Uterus (tissue), 4 donors: ENCODE results near the gene HOXA1. TPM values are rescaled to one million over a fixed set of nuclear protein-coding genes. Genes with fewer than 3 reads are reported as not detected.

Source experiments
- DNase-seq, 2 donors: peaks; one replicate each; pipeline ENCODE4 v3.0.0-alpha.2; 2019 to 2020
- H3K27ac ChIP-seq, 2 donors: fragments of 200-600 bp; sonication (generic); 1 replicate in 1 of 2; 2 replicates in 1 of 2; pipeline ENCODE4 v1.5.1; 2016 to 2018
- H3K27me3 ChIP-seq, 2 donors: fragments of 200-600 bp; sonication (generic); one replicate each; pipeline ENCODE4 v1.5.1; 2018 to 2019; ENCODE audit warnings: control low read depth in 1 of 2
- H3K36me3 ChIP-seq, 2 donors: fragments of 200-600 bp; sonication (generic); one replicate each; pipeline ENCODE4 v1.5.1; 2019; ENCODE audit warnings: control low read depth in 1 of 2
- H3K4me1 ChIP-seq, 2 donors: fragments of 200-600 bp; sonication (generic); one replicate each; pipeline ENCODE4 v1.5.1; 2018 to 2019; ENCODE audit warnings: control low read depth in 1 of 2
- H3K4me3 ChIP-seq, 2 donors: fragments of 200-600 bp; sonication (generic); 1 replicate in 1 of 2; 2 replicates in 1 of 2; pipeline ENCODE4 v1.5.1; 2018 to 2019; ENCODE audit warnings: mild to moderate bottlenecking in 1 of 2
- H3K9me3 ChIP-seq, 2 donors: fragments of 200-600 bp; sonication (generic); one replicate each; pipeline ENCODE4 v1.5.1; 2019; ENCODE audit warnings: control low read depth in 1 of 2
- POLR2A ChIP-seq, 2 donors: fragments of 450-650 bp; IDR thresholded peaks; one replicate each; pipeline ENCODE4 v1.6.1; 2016; ENCODE audit warnings: antibody characterized with exemption in 2 of 2, mild to moderate bottlenecking in 1 of 2, moderate library complexity in 1 of 2
- intact Hi-C: fragments of 100-400 bp; cut with DNase I; formaldehyde crosslinking; loops from one replicate; pipeline ENCODE4 v1.15.1; 2023; ENCODE audit warnings: low total_unique reads
- total RNA-seq, 4 donors: library from RNA; depleted of rRNA in 3 of 4; stranded (reverse); fragments of >200 nt in 3 of 4; gene quantifications; one replicate each; pipeline versions ENCODE4 v1.1.0 to v1.2.4, GENCODE V29; 2014 to 2023
- TF ChIP-seq, protein P1 (sequence below), 4 experiments: fragments of 200-600 bp in 2 of 4; fragments of 450-650 bp in 2 of 4; sonication (generic) in 2 of 4; IDR thresholded peaks; one replicate each; pipeline ENCODE4 v1.5.1; 2016 to 2019; ENCODE audit warnings: antibody characterized with exemption in 4 of 4, mild to moderate bottlenecking in 2 of 4, moderate library complexity in 1 of 4
- donor health status: DM: yes; HTN: yes; CAD: no.

HOXA1 gene
- total RNA-seq, 4 donors from 2014 or later, result 0.28 to 2.0 (median 1.5) TPM

DNA sequence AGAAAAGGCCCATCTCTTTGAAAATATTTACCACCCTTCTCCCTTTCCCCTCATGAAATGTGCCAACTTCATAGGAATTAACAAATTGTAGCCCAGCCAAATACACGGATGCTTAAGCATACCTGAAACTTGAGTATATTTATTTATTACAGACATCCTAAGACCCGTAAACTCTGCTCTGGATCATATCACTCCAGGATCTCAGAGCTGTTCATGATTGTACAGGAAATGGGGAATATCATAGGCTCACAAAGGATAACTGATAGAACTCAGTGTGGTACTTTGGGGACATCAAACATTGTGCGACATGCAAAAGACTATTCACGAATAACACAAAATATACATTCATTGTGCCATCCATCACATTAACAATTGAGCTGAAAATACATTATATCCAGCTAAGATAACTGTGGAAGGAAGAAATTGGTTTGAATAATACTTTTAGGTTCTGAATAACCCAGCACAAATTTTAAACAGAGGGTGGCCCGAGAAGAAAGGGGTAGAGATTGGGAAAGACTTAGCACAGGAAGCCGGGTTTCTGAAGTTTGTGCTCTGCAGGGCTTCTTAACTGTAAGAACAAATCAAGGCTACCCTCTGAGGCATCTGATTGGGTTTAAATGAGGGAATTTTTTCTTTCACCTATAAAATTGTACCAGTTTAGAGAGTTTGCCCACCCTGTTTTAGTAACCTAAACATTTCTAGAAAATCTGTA is 2.5 kb downstream of the HOXA1 start:
- intact Hi-C loops, result loop anchor here (10.0 kb wide), 1 partner anchor 51 kb away; the partner anchor contains the start of genes HOXA5 and HOXA6
- Histone ChIP-seq H3K4me3 (no peak overlapping the region), H3K27ac (no peak overlapping the region), H3K36me3 (no peaks in the 10 kb centered on the region), H3K27me3 (peaks cover 2 to 11% of the 10 kb centered on the region in 2 donors), H3K4me1 (peaks cover 8 to 13% of the 10 kb centered on the region in 2 donors), H3K9me3 (no peaks in the 10 kb centered on the region)
- no peak for TF ChIP-seq POLR2A (IDR thresholded peaks at IDR 0.05)
- no peak for DNase-seq

DNA sequence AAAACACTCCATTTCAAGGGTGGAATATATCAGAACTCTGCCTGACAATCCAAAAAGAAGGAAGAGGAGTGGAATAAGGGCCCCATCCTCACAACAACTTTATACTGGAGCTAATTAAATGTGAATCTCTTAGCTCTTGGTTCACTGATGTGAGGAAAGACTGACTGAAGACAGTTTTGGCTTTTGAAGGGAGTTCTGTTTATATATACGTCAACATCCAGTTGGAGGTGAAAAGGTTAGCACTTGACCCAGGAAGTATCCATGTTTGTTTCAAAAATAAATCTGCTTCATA is 3.0 kb downstream of the HOXA1 start:
- Histone ChIP-seq H3K9me3 (no peaks in the 10 kb centered on the region), H3K27me3 (peaks cover 8 to 15% of the 10 kb centered on the region in 2 donors), H3K4me1 (peaks cover 7% of the 10 kb centered on the region in 2 donors), H3K27ac (no peak overlapping the region), H3K4me3 (no peak overlapping the region), H3K36me3 (no peaks in the 10 kb centered on the region)
- no peak for DNase-seq
- TF ChIP-seq, protein P1, sequence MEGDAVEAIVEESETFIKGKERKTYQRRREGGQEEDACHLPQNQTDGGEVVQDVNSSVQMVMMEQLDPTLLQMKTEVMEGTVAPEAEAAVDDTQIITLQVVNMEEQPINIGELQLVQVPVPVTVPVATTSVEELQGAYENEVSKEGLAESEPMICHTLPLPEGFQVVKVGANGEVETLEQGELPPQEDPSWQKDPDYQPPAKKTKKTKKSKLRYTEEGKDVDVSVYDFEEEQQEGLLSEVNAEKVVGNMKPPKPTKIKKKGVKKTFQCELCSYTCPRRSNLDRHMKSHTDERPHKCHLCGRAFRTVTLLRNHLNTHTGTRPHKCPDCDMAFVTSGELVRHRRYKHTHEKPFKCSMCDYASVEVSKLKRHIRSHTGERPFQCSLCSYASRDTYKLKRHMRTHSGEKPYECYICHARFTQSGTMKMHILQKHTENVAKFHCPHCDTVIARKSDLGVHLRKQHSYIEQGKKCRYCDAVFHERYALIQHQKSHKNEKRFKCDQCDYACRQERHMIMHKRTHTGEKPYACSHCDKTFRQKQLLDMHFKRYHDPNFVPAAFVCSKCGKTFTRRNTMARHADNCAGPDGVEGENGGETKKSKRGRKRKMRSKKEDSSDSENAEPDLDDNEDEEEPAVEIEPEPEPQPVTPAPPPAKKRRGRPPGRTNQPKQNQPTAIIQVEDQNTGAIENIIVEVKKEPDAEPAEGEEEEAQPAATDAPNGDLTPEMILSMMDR (IDR thresholded peaks at IDR 0.05), result no peak
- no peak for TF ChIP-seq POLR2A (IDR thresholded peaks at IDR 0.05)
- intact Hi-C loops, result loop anchor here (10.0 kb wide), 1 partner anchor 52 kb away; the partner anchor contains the start of genes HOXA5 and HOXA6

DNA sequence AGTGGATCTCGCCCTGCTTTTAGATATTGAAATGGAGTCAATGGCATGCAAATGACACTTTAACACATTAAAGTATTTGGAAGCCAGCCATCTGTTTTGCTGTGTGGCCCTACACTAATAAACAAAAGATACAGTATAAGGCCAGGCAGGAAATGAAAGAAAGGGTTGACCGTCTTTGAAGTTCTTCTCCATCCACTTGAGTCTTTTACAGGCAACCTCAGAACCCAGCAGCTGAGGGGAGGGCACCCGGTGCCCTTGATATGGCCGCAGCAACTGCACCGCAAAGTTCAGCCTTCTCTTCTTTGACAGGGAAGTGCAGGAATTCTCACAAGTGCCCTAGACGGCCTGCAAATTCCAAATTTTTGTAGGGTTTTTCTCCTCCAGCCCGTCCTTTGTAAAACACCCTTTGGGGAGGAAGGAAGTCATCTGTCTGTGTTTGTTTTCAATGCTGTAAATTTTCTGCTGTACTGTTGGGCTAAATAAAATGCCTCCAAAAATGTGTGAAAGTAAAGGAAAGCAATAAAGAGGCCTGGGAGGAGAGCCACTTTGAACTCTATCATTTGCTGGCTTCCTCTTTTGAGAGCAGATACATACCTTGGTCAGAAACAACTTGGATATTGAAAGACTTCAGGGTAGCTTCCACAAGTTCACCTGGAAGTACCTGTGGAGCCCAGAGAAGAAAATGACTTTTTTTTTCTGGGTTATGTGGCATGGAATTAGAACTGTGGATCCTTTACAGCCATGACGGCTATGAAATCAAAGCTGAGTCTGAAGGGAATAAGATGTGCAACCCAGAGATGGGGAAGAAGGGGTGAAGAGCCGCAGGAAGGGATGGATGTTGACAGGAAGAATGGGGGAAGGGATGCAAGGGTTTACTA is 3.6 kb downstream of the HOXA1 start:
- no peaks in the 10 kb centered on the region for H3K9me3 ChIP-seq
- no peak for TF ChIP-seq POLR2A (IDR thresholded peaks at IDR 0.05)
- TF ChIP-seq, protein P1 (IDR thresholded peaks at IDR 0.05), result no peak
- intact Hi-C loops, result loop anchor here (10.0 kb wide), 1 partner anchor 53 kb away; the partner anchor contains the start of genes HOXA5 and HOXA6
- no peak overlapping the region for H3K4me3 ChIP-seq
- no peaks in the 10 kb centered on the region for H3K36me3 ChIP-seq
- H3K27ac ChIP-seq, result no peak overlapping the region
- H3K4me1 ChIP-seq, result peaks cover under 1 to 3% of the 10 kb centered on the region in 2 donors
- peaks cover 10 to 17% of the 10 kb centered on the region in 2 donors for H3K27me3 ChIP-seq
- DNase-seq, result no peak

DNA sequence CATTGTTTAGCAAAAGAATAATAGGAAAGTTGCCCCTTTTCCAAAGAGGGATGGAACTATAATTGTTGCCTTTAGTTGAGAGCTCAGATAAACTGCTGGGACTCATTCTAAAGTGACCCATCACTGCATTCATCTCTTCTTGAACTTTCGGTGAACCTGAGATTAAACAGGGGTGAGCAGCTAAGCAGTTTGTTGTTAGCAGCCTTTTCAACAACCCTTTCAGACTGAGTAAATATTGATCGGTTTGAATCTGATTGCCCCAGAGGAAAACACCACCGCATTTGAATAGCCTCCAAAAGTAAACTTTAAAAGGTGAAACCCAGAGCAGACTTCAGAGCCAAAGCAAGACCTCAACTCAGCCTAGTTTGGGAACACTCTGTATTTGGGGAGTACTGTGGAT is 4.7 kb downstream of the HOXA1 start:
- H3K4me3 ChIP-seq, result no peak overlapping the region
- H3K36me3 ChIP-seq, result no peaks in the 10 kb centered on the region
- H3K9me3 ChIP-seq, result no peaks in the 10 kb centered on the region
- DNase-seq, result no peak
- H3K27ac ChIP-seq, result no peak overlapping the region
- TF ChIP-seq, protein P1 (IDR thresholded peaks at IDR 0.05), result no peak
- TF ChIP-seq POLR2A (IDR thresholded peaks at IDR 0.05), result no peak
- H3K4me1 ChIP-seq, result no peaks in the 10 kb centered on the region
- intact Hi-C loops, result loop anchor here (10.0 kb wide), 1 partner anchor 54 kb away; the partner anchor contains the start of genes HOXA5 and HOXA6
- H3K27me3 ChIP-seq, result peaks cover 10 to 17% of the 10 kb centered on the region in 2 donors

DNA sequence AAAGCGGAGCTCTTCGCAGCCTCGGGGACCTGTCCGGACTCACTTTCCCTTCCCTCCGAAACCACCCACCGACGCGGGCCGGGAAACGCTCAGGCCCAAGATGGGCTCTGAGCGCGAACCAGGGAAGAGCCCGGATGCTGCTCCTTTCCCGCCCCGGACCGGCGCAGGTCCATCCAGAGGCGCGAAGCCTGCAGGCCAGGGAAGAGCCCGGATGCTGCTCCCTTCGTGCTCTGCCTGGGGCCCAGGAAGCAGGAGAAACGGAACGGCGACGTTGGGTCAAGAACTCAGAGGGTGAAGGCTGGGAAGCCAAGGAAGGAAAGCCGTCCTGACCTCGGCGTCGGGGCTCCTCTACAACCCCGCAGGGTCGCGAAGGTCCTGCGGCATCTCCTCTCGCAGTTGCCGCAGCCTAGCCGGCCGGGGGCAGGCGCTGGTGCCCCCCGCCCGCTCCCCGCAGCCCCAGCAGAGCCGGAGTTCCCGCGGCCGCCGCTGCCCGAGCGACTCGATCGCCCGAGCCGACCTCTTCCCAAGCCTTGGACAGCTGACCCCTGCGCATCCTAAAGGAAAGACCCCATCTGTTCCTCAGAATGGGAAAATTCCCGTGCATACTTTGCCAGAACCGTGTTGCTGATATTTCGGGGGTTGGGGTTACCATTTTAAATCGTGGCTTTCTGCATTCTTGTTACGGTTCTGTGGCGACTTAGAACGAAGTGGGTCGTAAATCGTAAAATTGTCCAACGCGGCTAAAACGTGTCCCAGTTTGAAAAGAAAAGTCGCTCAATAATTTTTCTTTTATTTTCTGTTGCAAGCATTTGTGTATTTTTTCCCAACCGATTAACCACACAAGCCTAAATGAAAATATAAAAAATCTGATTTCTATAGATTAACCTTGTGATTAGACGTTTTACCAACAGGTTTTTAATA is 7.5 kb downstream of the HOXA1 start:
- Histone ChIP-seq H3K9me3 (no peaks in the 10 kb centered on the region), H3K36me3 (no peaks in the 10 kb centered on the region), H3K27me3 (peaks cover 10 to 17% of the 10 kb centered on the region in 2 donors), H3K4me1 (no peaks in the 10 kb centered on the region), H3K4me3 (no peak overlapping the region), H3K27ac (no peak overlapping the region)
- DNase-seq, result no peak
- intact Hi-C loops, result no loop called here
- TF ChIP-seq POLR2A (IDR thresholded peaks at IDR 0.05), result no peak
